ENCODE data around the gene VPS45. TPM values are rescaled to one million over a fixed set of nuclear protein-coding genes. Genes with fewer than 3 reads are reported as not detected.

Gene VPS45
- total RNA-seq, 6 experiments from 2014 or later: 12.5 to 18.2 (median 14.7) TPM

DNA sequence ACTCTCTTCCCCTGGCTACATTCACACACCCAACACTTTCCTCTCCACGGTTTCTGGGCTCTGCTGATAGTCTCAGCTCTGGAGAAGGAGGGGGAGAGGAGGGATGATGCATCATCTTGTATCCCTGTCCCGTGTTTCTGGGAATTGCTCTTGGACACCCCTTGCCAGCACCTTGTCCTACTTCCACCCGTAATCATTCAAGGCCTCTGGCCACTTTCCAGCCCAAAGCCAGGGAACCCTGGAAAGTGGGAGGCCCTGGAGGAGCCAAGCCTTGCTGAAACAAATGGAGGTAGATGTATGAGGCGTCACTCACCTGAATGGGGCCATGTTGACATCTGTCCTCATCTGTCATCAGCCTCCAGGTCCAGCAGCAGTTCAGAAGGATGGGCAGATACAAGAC is 86.6 kb downstream of the VPS45 start:
- no peak for ATAC-seq
- H3K27ac ChIP-seq: no peak overlapping the region
- H3K36me3 ChIP-seq: peaks cover 0 to 7% (median 0%) of the 10 kb centered on the region in 4 donors
- no peak overlapping the region for H3K4me3 ChIP-seq
- TF ChIP-seq, protein P1, sequence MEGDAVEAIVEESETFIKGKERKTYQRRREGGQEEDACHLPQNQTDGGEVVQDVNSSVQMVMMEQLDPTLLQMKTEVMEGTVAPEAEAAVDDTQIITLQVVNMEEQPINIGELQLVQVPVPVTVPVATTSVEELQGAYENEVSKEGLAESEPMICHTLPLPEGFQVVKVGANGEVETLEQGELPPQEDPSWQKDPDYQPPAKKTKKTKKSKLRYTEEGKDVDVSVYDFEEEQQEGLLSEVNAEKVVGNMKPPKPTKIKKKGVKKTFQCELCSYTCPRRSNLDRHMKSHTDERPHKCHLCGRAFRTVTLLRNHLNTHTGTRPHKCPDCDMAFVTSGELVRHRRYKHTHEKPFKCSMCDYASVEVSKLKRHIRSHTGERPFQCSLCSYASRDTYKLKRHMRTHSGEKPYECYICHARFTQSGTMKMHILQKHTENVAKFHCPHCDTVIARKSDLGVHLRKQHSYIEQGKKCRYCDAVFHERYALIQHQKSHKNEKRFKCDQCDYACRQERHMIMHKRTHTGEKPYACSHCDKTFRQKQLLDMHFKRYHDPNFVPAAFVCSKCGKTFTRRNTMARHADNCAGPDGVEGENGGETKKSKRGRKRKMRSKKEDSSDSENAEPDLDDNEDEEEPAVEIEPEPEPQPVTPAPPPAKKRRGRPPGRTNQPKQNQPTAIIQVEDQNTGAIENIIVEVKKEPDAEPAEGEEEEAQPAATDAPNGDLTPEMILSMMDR (IDR thresholded peaks at IDR 0.05): no peak
- TF ChIP-seq POLR2A (IDR thresholded peaks at IDR 0.05): no peak
- H3K27me3 ChIP-seq: no peaks in the 10 kb centered on the region
- WGBS (ENCODE audit: insufficient coverage, low coverage, low lambda C conversion rate, missing lambda C conversion rate): 41% methylated on average over 4 of the region's 4 CpGs
- intact Hi-C loops (cut with DNase I): no loop called here
- peak in 1 of 3 donors; percentile 37 for DNase-seq
- no peaks in the 10 kb centered on the region for H3K9me3 ChIP-seq
- peaks cover 0 to 1% (median 0%) of the 10 kb centered on the region in 4 donors for H3K4me1 ChIP-seq

DNA sequence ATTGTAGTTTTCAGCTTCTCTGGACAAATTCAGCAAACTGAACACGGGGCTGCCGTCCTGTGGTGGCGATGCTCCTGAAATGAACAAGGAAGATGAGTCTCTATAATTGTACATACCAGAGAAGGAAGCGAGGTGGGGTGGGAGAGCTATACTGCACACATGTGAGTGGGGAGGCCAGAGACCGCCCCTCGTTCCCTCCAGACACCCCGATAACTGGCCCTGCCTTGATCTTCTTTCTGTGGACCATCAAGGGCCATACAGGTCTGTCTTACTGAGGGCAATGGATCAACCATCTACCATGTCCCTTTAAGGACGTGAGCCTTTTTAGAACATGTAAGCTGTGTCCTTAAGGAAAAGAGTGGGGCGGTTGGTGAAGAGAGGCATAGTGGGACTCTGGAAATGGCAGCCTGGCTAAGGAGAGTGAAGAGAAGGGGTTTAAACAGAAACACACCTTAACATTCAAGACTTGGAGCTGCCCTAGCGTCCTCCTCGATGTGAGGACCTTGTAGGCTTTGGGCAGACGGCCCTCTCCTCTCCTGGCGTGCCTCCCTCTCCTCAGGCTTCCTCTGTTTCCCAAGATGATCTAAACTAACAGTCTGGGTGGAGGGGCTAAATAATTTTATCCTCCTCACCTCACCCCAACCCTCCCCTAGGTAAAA is 88.0 kb downstream of the VPS45 start:
- Histone ChIP-seq H3K27me3 (no peaks in the 10 kb centered on the region), H3K36me3 (peaks cover 0 to 7% (median 0%) of the 10 kb centered on the region in 4 donors), H3K9me3 (no peaks in the 10 kb centered on the region), H3K4me1 (no peaks in the 10 kb centered on the region), H3K27ac (no peak overlapping the region), H3K4me3 (no peak overlapping the region)
- peak in 1 of 3 donors; percentile 19 for DNase-seq
- intact Hi-C loops (cut with DNase I): no loop called here
- no peak for TF ChIP-seq POLR2A (IDR thresholded peaks at IDR 0.05)
- TF ChIP-seq, protein P1 (IDR thresholded peaks at IDR 0.05): no peak
- WGBS (ENCODE audit: insufficient coverage, low coverage, low lambda C conversion rate, missing lambda C conversion rate): 92% methylated on average over 12 of the region's 13 CpGs
- ATAC-seq: no peak

DNA sequence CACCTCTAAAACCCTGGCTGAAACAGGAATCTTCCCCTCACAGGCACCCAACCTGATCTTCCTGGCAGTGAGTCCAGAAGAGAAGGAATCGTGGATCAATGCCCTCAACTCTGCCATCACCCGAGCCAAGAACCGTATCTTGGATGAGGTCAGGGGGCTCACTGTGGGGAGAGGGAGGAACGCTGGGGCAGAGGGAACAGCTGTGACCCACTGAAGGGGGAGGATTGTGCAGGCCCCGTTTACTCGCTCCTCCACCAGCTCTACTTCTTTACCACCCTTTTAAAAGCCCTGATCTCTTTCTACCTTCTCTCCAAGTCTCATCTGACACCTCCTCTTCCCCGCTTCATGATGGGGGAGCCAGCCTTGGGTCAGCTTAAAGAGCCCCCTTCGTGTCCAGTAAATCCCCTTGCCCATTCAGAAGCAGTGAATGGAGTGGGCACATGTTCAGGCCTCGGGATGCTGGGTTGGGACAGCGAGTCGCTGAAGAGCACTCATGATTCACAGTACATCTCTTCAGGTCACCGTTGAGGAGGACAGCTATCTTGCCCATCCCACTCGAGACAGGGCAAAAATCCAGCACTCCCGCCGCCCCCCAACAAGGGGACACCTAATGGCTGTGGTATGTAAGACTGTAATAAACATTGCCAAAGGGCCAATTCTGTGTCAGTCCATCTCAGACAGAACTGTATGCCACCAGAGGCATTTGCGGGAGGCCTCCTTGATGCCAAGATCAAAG is 89.5 kb downstream of the VPS45 start:
- H3K27ac ChIP-seq: no peak overlapping the region
- intact Hi-C loops (cut with DNase I): no loop called here
- H3K27me3 ChIP-seq: no peaks in the 10 kb centered on the region
- DNase-seq (peak in 1 of 3 donors; percentile 36), ATAC-seq (no peak)
- peaks cover 0 to 7% (median 0%) of the 10 kb centered on the region in 4 donors for H3K36me3 ChIP-seq
- H3K9me3 ChIP-seq: no peaks in the 10 kb centered on the region
- TF ChIP-seq, protein P1 (IDR thresholded peaks at IDR 0.05): no peak
- no peak for TF ChIP-seq POLR2A (IDR thresholded peaks at IDR 0.05)
- WGBS (ENCODE audit: insufficient coverage, low coverage, low lambda C conversion rate, missing lambda C conversion rate): 83% methylated on average over 8 of the region's 16 CpGs
- H3K4me1 ChIP-seq: no peaks in the 10 kb centered on the region
- no peak overlapping the region for H3K4me3 ChIP-seq

DNA sequence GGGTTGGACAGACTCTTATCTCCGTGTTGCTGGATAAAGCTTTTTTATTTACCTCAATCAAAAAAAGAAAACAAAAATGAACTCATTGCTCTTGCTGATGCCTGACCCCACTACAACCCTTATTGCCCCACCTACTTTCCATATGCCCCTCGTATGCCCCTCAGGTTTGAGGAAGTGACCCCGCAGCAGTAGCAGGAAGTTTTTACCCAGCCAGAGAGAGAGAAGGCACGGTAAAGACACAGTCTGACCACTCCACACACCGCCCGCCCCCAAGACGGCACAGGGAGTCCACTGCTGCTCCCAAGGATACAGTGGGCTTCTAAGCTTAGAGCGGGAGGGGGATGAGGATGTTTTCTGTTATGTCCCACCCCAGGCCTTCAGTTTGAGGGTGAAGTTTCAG is 92.0 kb downstream of the VPS45 start:
- 40% methylated on average over 2 of the region's 8 CpGs for WGBS (ENCODE audit: insufficient coverage, low coverage, low lambda C conversion rate, missing lambda C conversion rate)
- Histone ChIP-seq H3K27me3 (no peaks in the 10 kb centered on the region), H3K9me3 (no peaks in the 10 kb centered on the region), H3K36me3 (peaks cover 0 to 7% (median 0%) of the 10 kb centered on the region in 4 donors), H3K4me1 (no peaks in the 10 kb centered on the region), H3K4me3 (no peak overlapping the region), H3K27ac (peak overlapping the region in 2 of 3 donors; percentile 13 to 48)
- TF ChIP-seq, protein P1 (IDR thresholded peaks at IDR 0.05): no peak
- TF ChIP-seq POLR2A (IDR thresholded peaks at IDR 0.05): no peak
- DNase-seq (no peak), ATAC-seq (peak; percentile 16 to 33 (median 23))
- intact Hi-C loops (cut with DNase I): no loop called here

Measured in right lobe of liver (tissue), 6 donors.